ENCODE data around the gene GALNS.

DNA sequence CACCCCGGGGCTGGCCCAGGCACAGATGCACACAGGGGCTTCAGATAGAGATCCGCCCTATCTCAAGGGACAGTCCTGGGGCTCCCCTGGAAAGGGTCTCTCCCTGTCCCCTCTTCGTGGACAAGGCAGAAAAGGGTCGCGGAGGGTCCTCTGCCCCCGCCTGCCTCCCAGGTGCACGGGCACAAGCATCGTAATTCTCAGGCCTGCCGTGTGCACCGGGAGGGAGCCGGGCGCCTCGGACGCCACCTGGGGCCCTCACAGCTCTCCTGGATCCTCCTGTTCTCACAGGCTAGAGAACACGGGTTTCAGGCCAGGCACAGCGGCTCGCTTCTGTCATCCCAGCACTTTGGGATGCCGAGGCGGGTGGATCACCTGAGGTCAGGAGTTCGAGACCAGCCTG, 21.6 kb upstream of the GALNS start:
- TF ChIP-seq, protein P1, sequence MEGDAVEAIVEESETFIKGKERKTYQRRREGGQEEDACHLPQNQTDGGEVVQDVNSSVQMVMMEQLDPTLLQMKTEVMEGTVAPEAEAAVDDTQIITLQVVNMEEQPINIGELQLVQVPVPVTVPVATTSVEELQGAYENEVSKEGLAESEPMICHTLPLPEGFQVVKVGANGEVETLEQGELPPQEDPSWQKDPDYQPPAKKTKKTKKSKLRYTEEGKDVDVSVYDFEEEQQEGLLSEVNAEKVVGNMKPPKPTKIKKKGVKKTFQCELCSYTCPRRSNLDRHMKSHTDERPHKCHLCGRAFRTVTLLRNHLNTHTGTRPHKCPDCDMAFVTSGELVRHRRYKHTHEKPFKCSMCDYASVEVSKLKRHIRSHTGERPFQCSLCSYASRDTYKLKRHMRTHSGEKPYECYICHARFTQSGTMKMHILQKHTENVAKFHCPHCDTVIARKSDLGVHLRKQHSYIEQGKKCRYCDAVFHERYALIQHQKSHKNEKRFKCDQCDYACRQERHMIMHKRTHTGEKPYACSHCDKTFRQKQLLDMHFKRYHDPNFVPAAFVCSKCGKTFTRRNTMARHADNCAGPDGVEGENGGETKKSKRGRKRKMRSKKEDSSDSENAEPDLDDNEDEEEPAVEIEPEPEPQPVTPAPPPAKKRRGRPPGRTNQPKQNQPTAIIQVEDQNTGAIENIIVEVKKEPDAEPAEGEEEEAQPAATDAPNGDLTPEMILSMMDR (IDR thresholded peaks at IDR 0.05), result no peak
- TF ChIP-seq, protein P2, sequence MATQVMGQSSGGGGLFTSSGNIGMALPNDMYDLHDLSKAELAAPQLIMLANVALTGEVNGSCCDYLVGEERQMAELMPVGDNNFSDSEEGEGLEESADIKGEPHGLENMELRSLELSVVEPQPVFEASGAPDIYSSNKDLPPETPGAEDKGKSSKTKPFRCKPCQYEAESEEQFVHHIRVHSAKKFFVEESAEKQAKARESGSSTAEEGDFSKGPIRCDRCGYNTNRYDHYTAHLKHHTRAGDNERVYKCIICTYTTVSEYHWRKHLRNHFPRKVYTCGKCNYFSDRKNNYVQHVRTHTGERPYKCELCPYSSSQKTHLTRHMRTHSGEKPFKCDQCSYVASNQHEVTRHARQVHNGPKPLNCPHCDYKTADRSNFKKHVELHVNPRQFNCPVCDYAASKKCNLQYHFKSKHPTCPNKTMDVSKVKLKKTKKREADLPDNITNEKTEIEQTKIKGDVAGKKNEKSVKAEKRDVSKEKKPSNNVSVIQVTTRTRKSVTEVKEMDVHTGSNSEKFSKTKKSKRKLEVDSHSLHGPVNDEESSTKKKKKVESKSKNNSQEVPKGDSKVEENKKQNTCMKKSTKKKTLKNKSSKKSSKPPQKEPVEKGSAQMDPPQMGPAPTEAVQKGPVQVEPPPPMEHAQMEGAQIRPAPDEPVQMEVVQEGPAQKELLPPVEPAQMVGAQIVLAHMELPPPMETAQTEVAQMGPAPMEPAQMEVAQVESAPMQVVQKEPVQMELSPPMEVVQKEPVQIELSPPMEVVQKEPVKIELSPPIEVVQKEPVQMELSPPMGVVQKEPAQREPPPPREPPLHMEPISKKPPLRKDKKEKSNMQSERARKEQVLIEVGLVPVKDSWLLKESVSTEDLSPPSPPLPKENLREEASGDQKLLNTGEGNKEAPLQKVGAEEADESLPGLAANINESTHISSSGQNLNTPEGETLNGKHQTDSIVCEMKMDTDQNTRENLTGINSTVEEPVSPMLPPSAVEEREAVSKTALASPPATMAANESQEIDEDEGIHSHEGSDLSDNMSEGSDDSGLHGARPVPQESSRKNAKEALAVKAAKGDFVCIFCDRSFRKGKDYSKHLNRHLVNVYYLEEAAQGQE (IDR thresholded peaks at IDR 0.05; ENCODE audit: insufficient read depth in 1 of 2, low read depth in 2 of 2, low read length in 1 of 2), result no peak
- no peak for TF ChIP-seq POLR2AphosphoS5 (IDR thresholded peaks at IDR 0.05; ENCODE audit: low read depth, low read length)

All from Panc1 (cell line).